Mucosa of gallbladder (tissue), 1 donor: Measurements from ENCODE around the gene CCDC187. TPM values are rescaled to one million over a fixed set of nuclear protein-coding genes. Genes with fewer than 3 reads are reported as not detected.

Experiments
- DNase-seq: peaks from one replicate; pipeline ENCODE4 v3.0.0-alpha.2; 2020; ENCODE audit warnings: low spot score
- total RNA-seq: library from RNA; stranded (reverse); gene quantifications from one replicate; pipeline ENCODE4 v1.2.1, GENCODE V29; 2021
- donor health status: DM: no; HTN: no; CAD: no.

The CCDC187 gene
- total RNA-seq, 1 donor from 2014 or later: 1.8 TPM

GRCh38 chr9:136312436-136312835 lies 8.5 kb upstream of the CCDC187 start:
- DNase-seq: no peak

GRCh38 chr9:136312009-136312375 lies 8.1 kb upstream of the CCDC187 start:
- DNase-seq: no peak

- DNase-seq: peak; percentile 42
Measured at GRCh38 chr9:136311051-136312008, 7.4 kb upstream of the CCDC187 start.

GRCh38 chr9:136310273-136311030 lies 6.6 kb upstream of the CCDC187 start:
- no peak for DNase-seq

- no peak for DNase-seq
Measured at GRCh38 chr9:136309806-136310220, 5.9 kb upstream of the CCDC187 start.

GRCh38 chr9:136309101-136309801 lies 5.4 kb upstream of the CCDC187 start:
- DNase-seq: no peak

GRCh38 chr9:136308702-136309053 lies 4.8 kb upstream of the CCDC187 start:
- DNase-seq: no peak

GRCh38 chr9:136308006-136308701 lies 4.3 kb upstream of the CCDC187 start:
- no peak for DNase-seq

GRCh38 chr9:136307215-136307750 lies 3.4 kb upstream of the CCDC187 start:
- DNase-seq: no peak

GRCh38 chr9:136306211-136307208 lies 2.6 kb upstream of the CCDC187 start:
- no peak for DNase-seq

GRCh38 chr9:136305804-136306203 lies 1.9 kb upstream of the CCDC187 start:
- no peak for DNase-seq

- DNase-seq: no peak
Measured at GRCh38 chr9:136304981-136305380, 1.1 kb upstream of the CCDC187 start.

- DNase-seq: no peak
Measured at GRCh38 chr9:136304456-136304855, 562 bp upstream of the CCDC187 start.

- DNase-seq: no peak
Measured at GRCh38 chr9:136303066-136303824, 649 bp downstream of the CCDC187 start.

GRCh38 chr9:136302527-136302926 lies 1.4 kb downstream of the CCDC187 start:
- no peak for DNase-seq

- DNase-seq: no peak
Measured at GRCh38 chr9:136300866-136301265, 3.0 kb downstream of the CCDC187 start.

- DNase-seq: no peak
Measured at GRCh38 chr9:136300016-136300545, 3.8 kb downstream of the CCDC187 start.

- DNase-seq: no peak
Measured at GRCh38 chr9:136299541-136299940, 4.4 kb downstream of the CCDC187 start.

GRCh38 chr9:136299116-136299515 lies 4.8 kb downstream of the CCDC187 start:
- DNase-seq: no peak
